MCF 10A (cell line): ENCODE measurements around the gene IDH2. TPM values are rescaled to one million over a fixed set of nuclear protein-coding genes. Genes with fewer than 3 reads are reported as not detected.
"Not testable (repeated sequence)": the region's sequence is repeated elsewhere in the genome, so short reads cannot be mapped to it uniquely, and the experiment has no call there.

ENCODE experiments used
- BruUV-seq: library from RNA; stranded (reverse); fragments of 400-500 nt; replicated peaks from 2 replicates; lab custom pipeline; 2021; lab: Mats Ljungman, UMichigan
- CTCF ChIA-PET: fragments of 300-600 bp; sonication (Branson Sonifier 250); formaldehyde crosslinking; extraction: SDS; loops from one replicate; lab custom pipeline; 2021; ENCODE audit warnings: antibody characterized with exemption, inconsistent platforms; lab: Yijun Ruan, JAX
- POLR2A ChIA-PET: fragments of 300-600, 350-650 bp; sonication (Branson Sonifier 250); formaldehyde crosslinking; extraction: SDS; loops from one replicate; lab custom pipeline; 2020; ENCODE audit warnings: antibody characterized with exemption, inconsistent platforms; lab: Yijun Ruan, JAX
- DNase-seq: peaks from one replicate; pipeline ENCODE4 v3.0.0-alpha.2; 2018; ENCODE audit not compliant: unreplicated experiment
- H3K27ac Mint-ChIP-seq: one replicate; pipeline ENCODE4 v1.8.0; 2022; ENCODE audit warnings: mild to moderate bottlenecking, low read depth, mixed read lengths; ENCODE audit not compliant: unreplicated experiment
- H3K27me3 Mint-ChIP-seq: one replicate; pipeline ENCODE4 v1.8.0; 2022; ENCODE audit warnings: mixed read lengths; ENCODE audit not compliant: insufficient read depth, unreplicated experiment
- H3K36me3 Mint-ChIP-seq: one replicate; pipeline ENCODE4 v1.8.0; 2022; ENCODE audit warnings: mild to moderate bottlenecking, moderate library complexity, mixed read lengths; ENCODE audit not compliant: insufficient read depth, unreplicated experiment
- H3K4me1 Mint-ChIP-seq: one replicate; pipeline ENCODE4 v1.8.0; 2022; ENCODE audit warnings: mixed read lengths; ENCODE audit not compliant: insufficient read depth, unreplicated experiment
- H3K4me3 Mint-ChIP-seq: one replicate; pipeline ENCODE4 v1.8.0; 2022; ENCODE audit warnings: mild to moderate bottlenecking, moderate library complexity, mixed read lengths; ENCODE audit not compliant: unreplicated experiment
- H3K9me3 Mint-ChIP-seq: one replicate; pipeline ENCODE4 v1.8.0; 2022; ENCODE audit warnings: mixed read lengths; ENCODE audit not compliant: unreplicated experiment
- CTCF ChIP-seq: fragments of 200-600 bp; IDR thresholded peaks from one replicate; pipeline ENCODE4 v1.8.0; 2022; ENCODE audit warnings: antibody characterized with exemption, mild to moderate bottlenecking; ENCODE audit not compliant: unreplicated experiment
- intact Hi-C: fragments of 100-400 bp; cut with micrococcal nuclease; formaldehyde crosslinking; loops from 2 replicates; pipeline ENCODE4 v1.14.1; 2022
- total RNA-seq: library from RNA; stranded (reverse); gene quantifications from 2 replicates; pipeline ENCODE4 v1.2.3, GENCODE V29; 2022

IDH2 gene
- total RNA-seq, 1 experiment from 2014 or later, result 10.2 TPM

- H3K9me3 Mint-ChIP-seq, result no peaks in the 10 kb centered on the region
- no peak overlapping the region for H3K27ac Mint-ChIP-seq
- POLR2A ChIA-PET, result no interaction called here
- BruUV-seq, result no TSS peak
- no peak for DNase-seq
- no peaks in the 10 kb centered on the region for H3K4me1 Mint-ChIP-seq
- no peak for TF ChIP-seq CTCF
- intact Hi-C loops, result no loop called here
- CTCF ChIA-PET, result interaction anchor here (0.7 kb wide), 2 partner anchors 217 to 240 kb away, joined by 3 to 4 read pairs; no protein-coding TSS in a partner anchor
- peaks cover 7% of the 10 kb centered on the region for H3K27me3 Mint-ChIP-seq
- H3K36me3 Mint-ChIP-seq, result no peaks in the 10 kb centered on the region
- H3K4me3 Mint-ChIP-seq, result no peak overlapping the region
These were observed 12.2 kb upstream of the IDH2 start for GRCh38 chr15:90114451-90114901.

- BruUV-seq, result no TSS peak
- Mint-ChIP-seq H3K4me3 (no peak overlapping the region), H3K27ac (no peak overlapping the region), H3K36me3 (no peaks in the 10 kb centered on the region), H3K9me3 (no peaks in the 10 kb centered on the region), H3K27me3 (no peaks in the 10 kb centered on the region), H3K4me1 (no peaks in the 10 kb centered on the region)
- intact Hi-C loops, result no loop called here
- CTCF ChIA-PET, result no interaction called here
- TF ChIP-seq CTCF, result no peak
- DNase-seq, result no peak
- POLR2A ChIA-PET, result interaction anchor here (0.6 kb wide), 1 partner anchor 18 kb away, joined by 3 read pairs; no protein-coding TSS in a partner anchor
These were observed 10.9 kb upstream of the IDH2 start for GRCh38 chr15:90113166-90113565.

GRCh38 chr15:90109163-90109751 is 7.0 kb upstream of the IDH2 start:
- H3K4me3 Mint-ChIP-seq, POLR2A ChIA-PET, H3K9me3 Mint-ChIP-seq, DNase-seq, BruUV-seq, H3K27me3 Mint-ChIP-seq, H3K27ac Mint-ChIP-seq, H3K36me3 Mint-ChIP-seq, CTCF ChIA-PET, intact Hi-C loops: not testable (repeated sequence)
- H3K4me1 Mint-ChIP-seq, result peaks cover 12% of the 10 kb centered on the region

GRCh38 chr15:90108038-90108437 is 5.8 kb upstream of the IDH2 start:
- intact Hi-C loops, H3K27me3 Mint-ChIP-seq, H3K27ac Mint-ChIP-seq, H3K9me3 Mint-ChIP-seq, DNase-seq, H3K4me3 Mint-ChIP-seq, BruUV-seq, H3K36me3 Mint-ChIP-seq: not testable (repeated sequence)
- CTCF ChIA-PET, result interaction anchor here (0.6 to 1.5 kb wide), 2 partner anchors 20 to 352 kb away, joined by 3 to 5 read pairs; no protein-coding TSS in a partner anchor
- POLR2A ChIA-PET, result interaction anchor here (1.4 kb wide), 1 partner anchor 11 kb away, joined by 3 read pairs; no protein-coding TSS in a partner anchor
- H3K4me1 Mint-ChIP-seq, result peaks cover 12% of the 10 kb centered on the region

- Mint-ChIP-seq H3K27me3 (no peaks in the 10 kb centered on the region), H3K9me3 (no peaks in the 10 kb centered on the region), H3K27ac (peak overlapping the region; percentile 46), H3K36me3 (no peaks in the 10 kb centered on the region), H3K4me3 (no peak overlapping the region), H3K4me1 (peaks cover 12% of the 10 kb centered on the region)
- DNase-seq, result peak; percentile 79
- ChIA-PET POLR2A (interaction anchor here (0.6 to 1.4 kb wide), 6 partner anchors 12 to 213 kb away, joined by 3 to 6 read pairs (median 3); partner anchors contain the start of gene AP3S2), CTCF (interaction anchor here (0.6 to 1.5 kb wide), 7 partner anchors 18 to 194 kb away, joined by 3 to 5 read pairs (median 4); no protein-coding TSS in a partner anchor)
- no TSS peak for BruUV-seq
- intact Hi-C loops, result loop anchor here (2.0 kb wide), 1 partner anchor 16 kb away; no protein-coding TSS in a partner anchor
- TF ChIP-seq CTCF, result no peak
These were observed 4.4 kb upstream of the IDH2 start for GRCh38 chr15:90106522-90107117.
